Stimulated activated CD8-positive, alpha-beta memory T cell treated with anti-CD3 and anti-CD28 coated beads, Interleukin-12 subunit alpha, Interleukin-12 subunit beta, amount 100 ng/mL, for 24 hours (primary cell): ENCODE data around the gene IL31.
"Not testable (repeated sequence)": the region's sequence is repeated elsewhere in the genome, so short reads cannot be mapped to it uniquely, and the experiment has no call there.

ENCODE experiments used
- DNase-seq: peaks from one replicate; pipeline ENCODE4 v3.0.0-alpha.2; 2020; ENCODE audit errors: extremely low read depth

IL31 gene

DNA sequence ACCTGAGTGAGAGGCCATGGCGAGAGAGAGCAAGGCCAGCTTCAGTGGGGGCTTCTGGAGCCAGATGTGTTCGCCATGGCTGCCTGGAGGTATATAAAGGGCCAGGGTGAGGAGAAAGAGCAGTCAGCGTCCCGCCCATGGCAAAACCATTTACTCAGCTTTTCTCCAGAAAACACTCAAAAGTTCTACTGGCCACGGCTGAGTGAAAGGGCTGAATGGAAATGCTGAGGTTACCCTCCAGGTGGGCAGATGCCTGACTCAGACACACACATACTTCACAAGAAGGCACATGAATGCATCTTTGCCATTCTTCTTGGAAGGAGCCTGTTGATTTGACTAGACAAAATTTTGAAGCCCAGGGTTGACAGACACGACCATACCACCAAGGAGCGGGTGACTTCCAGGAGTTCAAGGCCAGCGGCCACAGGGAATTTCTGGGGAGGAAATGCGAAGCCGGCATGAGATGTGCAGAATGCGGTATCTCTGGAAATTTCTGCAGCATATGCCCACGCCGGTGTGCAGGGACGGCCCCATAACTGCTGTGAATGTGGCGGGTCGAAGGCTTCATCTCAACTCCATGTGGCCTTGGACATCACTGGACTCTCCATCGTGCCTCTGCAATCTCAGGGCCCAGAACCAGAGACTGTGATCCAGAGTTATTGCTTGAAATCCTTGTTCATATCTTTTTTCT, at the start of gene IL31:
Gene IL31, minus strand, starts transcription at position 67 of the 691 bp plus-strand sequence. Its CDS starts 49 bp downstream, at position 18.
- no peak for DNase-seq

GRCh38 chr12:122216445-122216844, 42.4 kb upstream of the IL31 start:
- no peak for DNase-seq

- DNase-seq = no peak
Measured at GRCh38 chr12:122215771-122216170, 41.8 kb upstream of the IL31 start.

GRCh38 chr12:122208073-122208820, 34.2 kb upstream of the IL31 start:
- no peak for DNase-seq

- DNase-seq = no peak
Measured at GRCh38 chr12:122207391-122207790, 33.4 kb upstream of the IL31 start.

GRCh38 chr12:122206976-122207375, 33.0 kb upstream of the IL31 start:
- no peak for DNase-seq

DNA sequence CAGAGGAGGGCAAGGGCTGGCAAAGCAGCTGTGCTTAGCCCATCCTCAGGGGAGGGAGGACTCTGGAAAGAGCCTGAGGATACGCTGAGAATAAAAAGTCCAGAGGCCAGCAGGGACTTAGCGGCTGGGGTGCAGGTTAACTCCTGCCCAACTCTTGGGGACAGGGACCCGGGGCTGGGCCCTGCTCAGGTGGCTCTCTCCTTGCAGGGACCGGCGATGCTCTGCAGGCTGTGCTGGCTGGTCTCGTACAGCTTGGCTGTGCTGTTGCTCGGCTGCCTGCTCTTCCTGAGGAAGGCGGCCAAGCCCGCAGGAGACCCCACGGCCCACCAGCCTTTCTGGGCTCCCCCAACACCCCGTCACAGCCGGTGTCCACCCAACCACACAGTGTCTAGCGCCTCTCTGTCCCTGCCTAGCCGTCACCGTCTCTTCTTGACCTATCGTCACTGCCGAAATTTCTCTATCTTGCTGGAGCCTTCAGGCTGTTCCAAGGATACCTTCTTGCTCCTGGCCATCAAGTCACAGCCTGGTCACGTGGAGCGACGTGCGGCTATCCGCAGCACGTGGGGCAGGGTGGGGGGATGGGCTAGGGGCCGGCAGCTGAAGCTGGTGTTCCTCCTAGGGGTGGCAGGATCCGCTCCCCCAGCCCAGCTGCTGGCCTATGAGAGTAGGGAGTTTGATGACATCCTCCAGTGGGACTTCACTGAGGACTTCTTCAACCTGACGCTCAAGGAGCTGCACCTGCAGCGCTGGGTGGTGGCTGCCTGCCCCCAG, 32.3 kb upstream of the IL31 start:
- no peak for DNase-seq

GRCh38 chr12:122205053-122205925, 31.3 kb upstream of the IL31 start:
- no peak for DNase-seq

- no peak for DNase-seq
Measured at GRCh38 chr12:122204167-122205052, 30.4 kb upstream of the IL31 start.

- no peak for DNase-seq
Measured at GRCh38 chr12:122203301-122204166, 29.5 kb upstream of the IL31 start, which contains the start of gene B3GNT4. B3GNT4 (plus strand) TSS chr12:122203709; CDS start chr12:122204619, 910 bp downstream.

GRCh38 chr12:122202811-122203210, 28.8 kb upstream of the IL31 start:
- DNase-seq = not testable (repeated sequence)

DNA sequence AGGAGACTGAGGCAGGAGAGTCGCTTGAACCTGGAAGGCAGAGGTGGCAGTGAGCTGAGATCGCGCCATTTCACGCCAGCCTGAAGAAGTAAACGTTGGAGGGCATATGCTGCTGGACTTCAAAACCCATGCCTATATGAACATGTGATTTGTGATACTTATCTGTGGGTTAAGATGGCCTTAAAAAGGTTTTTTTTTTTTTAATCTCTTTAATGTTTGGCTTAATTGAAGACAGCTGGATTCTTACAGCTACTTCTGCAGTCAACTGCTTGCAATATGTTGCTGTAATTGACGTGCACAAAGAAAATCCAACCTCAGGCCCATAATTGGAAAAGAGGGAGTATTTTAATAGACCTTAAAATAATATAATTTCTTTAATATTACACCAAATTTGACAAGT, 28.0 kb upstream of the IL31 start:
- no peak for DNase-seq

DNA sequence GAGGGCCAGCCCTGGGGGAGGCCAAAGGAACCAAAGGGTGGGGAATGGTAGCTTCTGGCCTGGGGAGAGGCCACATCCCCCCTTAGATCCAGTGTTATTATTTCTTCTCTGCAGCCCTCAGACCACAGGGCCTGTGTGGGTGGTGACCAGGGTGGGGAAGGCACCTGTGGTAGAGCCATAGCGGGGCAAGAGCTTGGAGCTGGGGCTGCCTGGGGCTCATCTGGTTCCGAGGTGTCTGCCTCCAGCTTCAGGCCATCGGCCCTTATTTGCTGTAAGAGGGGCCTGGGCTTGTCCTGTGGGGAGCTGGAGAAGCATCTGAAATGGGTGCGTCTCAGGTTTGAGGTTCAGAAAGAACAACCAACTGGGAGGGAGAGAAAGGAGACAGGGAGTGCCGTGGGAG, 27.4 kb upstream of the IL31 start:
- DNase-seq = no peak

- no peak for DNase-seq
Measured at GRCh38 chr12:122200541-122201175, 26.6 kb upstream of the IL31 start.

DNA sequence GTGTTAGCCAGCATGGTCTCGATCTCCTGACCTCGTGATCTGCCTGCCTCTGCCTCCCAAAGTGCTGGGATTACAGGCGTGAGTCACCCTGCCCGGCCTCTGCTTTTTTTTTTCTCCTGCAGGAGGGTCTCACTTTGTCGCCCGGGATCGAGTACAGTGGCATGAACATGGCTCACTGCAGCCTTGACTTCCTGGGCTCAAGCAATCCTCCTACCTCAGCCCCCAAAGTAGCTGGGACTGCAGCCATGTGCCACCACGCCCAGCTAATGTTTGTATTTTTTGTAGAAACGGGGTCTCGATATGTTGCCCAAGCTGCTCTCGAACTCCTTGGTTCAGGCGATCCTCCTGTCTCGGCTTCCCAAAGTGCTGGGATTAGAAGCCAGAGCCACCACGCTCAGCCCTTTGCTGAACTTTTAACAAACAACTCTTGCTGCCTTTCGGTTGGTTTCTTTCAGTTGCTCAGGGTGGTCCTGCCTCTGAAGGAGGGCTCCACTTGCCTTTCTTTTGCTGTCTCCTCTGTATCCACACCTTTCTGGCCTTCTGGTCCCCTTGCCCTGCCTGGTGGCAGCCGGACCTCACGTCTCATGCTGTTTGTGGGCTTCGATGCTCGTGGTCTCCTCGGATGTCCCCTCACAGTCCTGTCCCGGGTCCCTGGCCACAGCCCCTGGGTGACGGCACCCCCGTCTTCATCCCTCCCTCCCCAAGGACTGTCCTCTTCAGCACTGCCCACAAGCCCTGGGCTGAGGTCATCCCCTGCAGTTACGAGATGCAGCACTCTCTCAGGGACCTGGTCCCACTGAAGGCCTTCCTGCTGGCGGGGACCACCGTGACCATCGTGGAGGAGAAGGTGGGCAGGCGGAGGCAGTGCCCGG, 25.7 kb upstream of the IL31 start:
- DNase-seq = no peak

DNA sequence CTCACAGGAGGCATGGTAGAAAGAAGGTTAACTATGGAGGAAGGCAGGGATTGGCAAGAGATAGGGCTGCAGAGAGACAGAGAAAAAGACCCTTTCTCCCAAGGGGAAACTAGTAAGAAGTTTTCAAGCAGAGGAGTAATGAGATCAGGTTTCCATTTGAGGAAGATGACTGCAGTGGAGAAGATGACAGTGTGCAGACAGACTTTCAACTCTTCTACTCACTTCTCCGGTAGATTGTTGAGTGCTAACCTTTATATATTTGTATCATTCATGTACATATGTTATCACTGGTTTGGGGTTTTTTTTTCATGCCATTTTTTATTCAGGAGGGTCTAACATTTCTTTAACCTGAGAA, 23.6 kb upstream of the IL31 start:
- no peak for DNase-seq

DNA sequence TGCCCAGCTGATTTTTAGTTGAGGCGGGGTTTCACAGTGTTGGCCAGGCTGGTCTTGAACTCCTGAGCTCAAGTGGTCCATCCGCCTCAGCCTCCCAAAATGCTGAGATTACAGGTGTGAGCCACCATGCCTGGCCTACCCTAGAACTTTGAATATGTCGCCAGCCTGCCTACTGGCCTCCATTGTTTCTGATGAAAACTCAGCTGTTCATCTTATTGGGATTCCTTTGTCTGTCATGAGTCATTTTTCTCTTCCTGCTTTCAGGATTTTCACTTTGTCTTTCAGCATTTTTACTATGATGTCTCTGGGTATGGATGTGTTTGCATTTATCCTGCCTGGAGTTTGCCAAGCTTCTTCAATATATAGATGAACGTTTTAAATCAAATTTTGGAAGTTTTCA, 21.4 kb upstream of the IL31 start:
- DNase-seq = no peak

GRCh38 chr12:122194804-122195203, 20.8 kb upstream of the IL31 start:
- DNase-seq = no peak
